GM15510 (cell line): ENCODE measurements around the gene SCAMP5.

Source experiments
- POLR2A ChIP-seq: IDR thresholded peaks from 3 replicates; pipeline ENCODE4 v1.6.1; 2011; ENCODE audit warnings: borderline replicate concordance; ENCODE audit not compliant: insufficient read length; ENCODE audit errors: extremely low read depth

SCAMP5 gene, protein sequence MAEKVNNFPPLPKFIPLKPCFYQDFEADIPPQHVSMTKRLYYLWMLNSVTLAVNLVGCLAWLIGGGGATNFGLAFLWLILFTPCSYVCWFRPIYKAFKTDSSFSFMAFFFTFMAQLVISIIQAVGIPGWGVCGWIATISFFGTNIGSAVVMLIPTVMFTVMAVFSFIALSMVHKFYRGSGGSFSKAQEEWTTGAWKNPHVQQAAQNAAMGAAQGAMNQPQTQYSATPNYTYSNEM

DNA sequence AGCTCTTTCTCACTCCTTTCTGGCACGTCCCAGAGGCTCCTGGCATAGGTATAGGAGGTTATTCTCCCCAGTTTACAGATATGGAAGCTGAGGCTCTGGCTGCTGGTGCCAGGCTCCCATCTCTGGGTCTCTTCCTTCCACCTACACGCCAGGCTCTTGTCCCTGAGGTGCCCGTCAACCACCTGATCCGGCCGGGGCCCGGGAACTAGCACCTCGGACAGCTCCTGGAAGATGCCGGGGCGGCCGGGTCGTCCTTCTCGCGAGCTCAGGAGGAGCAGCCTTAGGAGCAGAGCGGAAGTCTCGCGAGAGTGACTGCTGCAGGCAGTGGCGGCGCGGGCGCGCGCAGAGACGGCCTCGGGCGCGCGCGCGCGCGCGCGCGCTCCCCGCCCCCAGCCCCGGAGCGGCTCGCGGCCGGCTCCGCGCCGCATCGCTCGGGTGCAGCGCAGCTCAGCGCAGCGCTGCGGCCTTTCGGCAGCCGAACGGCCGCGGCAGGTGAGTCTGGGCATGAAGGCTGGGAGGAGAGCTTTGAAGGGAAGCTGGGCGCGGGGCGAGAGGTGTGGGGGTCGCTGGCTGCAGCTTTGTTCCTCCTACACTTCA lies at the start of gene SCAMP5:
TSS of gene SCAMP5 (plus strand) at position 382 of the 597 bp plus-strand sequence. CDS start 16,277 bp downstream, outside the sequence.
- TF ChIP-seq POLR2A = peak; percentile 16

DNA sequence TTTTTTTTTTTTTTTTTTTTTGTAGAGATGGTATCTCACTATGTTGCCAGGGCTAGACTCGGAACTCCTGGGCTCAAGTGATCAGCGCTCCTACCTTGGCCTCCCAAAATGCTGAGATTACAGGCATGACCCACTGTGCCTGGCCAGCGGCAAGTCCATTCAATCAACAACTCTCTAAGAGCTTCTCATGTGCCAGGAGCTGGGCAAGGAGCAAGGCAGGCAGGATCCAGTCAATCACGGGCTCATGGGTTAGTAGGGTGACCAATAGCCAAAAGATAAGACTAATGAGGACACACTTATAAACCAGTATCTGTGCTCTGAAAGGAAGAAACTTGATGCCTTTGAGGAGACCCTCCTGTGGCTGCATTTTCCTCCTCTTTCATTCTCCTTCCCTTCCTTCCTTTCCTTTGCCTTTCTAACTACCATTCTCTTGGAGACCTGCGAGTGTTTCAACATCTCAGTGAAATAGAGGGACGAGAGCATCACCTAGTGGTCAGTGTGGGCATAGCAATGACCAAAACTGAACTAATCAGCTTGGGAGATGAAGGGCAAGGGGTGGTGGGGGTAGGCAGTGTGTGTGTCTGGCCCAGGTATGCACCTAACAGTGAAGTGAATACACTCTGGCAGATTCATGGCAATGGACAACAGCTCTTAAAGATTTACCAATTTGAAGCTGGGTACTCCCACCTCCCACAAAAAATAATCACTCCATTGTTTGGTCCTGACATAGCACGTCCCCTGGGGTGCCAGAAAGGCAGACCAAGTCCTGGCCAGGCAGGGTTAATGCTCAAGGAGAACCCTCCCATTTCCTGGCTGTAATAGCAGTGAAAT lies 45.1 kb upstream of the SCAMP5 start:
- no peak for TF ChIP-seq POLR2A

DNA sequence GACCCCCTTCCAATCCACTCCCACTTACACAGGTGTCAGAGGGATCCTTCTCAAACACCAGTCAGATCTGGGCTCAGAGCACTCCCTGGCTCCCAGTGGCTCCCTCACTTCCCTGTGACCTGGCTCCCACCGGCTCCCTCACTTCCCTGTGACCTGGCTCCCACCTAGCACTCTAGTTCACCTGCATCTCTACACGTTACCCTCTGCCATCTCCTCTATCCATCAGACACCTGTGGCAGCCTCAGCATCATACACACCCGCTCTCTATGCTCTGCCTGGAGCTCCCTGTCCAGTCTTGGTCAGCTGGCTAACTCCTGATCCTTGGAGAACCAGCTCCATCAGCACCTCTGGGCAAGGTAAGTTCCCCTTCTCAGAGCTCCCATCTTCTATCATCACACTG lies 44.4 kb upstream of the SCAMP5 start:
- TF ChIP-seq POLR2A = no peak

DNA sequence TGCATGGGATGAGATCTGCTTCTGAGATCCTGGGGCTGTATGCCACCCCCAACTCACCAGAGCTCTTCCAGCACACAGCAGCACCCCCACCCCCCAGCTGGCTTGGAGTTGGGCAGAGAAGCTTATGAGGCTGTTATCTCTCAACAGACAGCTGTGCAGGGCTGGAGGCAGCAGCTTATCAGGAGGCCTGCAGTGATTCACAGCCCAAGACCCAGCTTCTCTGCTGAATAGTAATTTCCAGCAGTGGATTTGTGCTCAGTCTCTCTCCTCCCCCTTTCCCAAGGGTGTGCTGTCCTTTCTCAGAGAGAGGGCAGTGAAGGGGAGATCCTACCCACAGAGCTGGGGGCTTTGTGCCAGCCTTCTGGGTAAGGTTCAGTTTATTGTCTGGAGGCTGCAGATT lies 40.8 kb upstream of the SCAMP5 start:
- no peak for TF ChIP-seq POLR2A

DNA sequence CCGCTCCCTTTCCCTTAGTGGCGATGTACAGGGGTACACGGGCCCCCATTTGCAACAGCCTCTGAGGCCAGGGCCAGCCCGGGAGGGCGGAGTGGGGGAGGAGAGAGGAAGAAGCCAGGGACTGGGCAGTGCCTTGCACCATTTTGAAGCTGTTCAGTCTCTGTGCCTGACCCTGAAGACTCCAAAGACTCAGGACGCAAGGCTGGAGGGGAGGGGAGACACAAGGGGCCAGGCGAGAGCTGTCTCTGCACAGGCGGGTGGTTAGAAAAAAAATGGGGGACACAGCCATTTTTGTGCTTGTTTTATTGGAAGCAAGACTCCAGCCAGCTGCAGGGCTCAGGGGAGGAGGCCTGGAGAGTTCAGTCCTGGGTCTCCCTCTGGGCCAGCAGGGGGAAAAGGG lies 40.3 kb upstream of the SCAMP5 start:
- TF ChIP-seq POLR2A = no peak

DNA sequence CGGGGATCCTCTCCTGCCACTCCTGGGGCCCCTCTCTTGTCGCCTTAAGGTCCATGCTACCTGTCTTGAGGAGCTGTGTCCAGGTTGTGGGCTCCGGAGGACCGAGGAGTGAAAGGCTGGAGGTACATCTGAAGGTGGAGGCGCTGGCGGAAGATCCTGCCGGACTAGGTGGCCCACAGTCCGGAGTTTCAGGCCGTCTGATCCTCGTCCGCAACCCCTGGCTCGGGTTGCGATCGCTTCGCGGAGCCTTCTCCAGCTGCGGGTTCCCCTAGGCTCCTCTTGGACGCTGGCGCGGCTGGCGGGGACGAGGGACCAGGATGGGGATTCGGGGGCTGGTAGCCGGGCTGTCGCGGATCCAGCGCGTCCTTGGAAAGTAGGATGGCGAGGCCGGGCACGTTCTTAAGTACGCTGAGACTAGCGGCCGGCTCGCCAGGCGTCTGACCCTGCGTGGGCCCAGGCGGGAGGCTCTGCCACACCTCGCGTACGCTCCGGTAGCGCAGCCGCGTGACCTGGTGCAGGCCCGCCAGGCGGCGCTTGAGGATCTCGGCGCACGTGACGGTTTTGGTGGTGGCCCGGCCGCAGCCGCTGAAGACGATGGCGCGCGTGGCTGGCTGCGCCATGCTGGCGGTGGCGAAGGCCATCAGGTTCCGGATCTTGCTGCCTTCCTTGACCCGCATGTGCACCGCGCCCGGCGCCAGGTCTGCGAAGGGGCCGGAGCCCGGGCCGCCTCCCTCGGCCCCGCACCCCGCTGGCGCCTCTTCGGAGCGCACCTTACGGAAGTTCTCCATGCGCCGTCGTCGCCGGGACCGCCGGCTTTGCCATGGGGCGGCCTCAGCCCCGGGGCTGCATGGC lies 39.3 kb upstream of the SCAMP5 start:
- TF ChIP-seq POLR2A = no peak

DNA sequence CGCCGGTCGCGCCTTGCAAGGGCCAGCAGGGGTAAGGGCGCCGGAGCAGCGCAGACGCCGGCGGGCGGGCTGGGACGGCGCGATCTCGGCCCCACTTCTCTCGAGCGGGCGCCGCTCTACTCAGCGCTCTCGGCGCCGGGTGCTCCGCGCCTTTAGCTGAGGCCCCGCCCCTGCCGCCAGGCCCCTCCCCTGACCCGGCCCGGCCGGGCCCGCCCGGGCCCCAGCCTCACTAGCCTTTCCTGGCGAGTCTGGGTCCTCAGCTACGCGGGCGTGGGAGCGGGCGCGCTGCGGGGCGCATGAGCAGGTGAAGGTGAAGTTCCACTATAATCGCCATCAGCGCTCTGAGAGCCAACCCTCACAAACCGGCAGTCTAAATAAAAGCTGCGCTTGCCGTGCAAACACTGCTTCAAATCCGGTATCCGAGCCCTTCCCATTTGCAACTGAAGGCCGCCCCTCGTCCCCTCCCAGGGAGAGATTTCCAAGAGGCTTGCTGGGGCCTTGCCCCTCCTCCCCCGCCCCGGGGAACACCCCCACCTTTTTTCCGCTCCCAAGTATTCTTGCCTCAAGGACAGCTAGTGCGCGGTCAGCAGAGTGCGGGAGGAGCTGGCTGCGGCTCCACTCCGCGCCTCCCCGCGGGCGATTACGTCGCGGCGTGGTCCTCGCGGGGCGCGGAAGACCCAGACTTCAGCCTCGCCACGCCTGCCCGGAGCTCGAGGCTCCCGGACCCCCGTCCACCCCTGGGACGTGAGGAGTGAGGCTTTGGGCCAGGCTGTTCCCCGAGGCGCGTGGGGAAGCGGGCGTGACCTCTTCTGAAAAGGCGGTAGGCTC lies 38.5 kb upstream of the SCAMP5 start, which contains the start of gene RPP25:
TSS of gene RPP25 (minus strand) at position 125 of the 828 bp plus-strand sequence. CDS start 189 bp downstream, outside the sequence.
- peak; percentile 77 for TF ChIP-seq POLR2A

DNA sequence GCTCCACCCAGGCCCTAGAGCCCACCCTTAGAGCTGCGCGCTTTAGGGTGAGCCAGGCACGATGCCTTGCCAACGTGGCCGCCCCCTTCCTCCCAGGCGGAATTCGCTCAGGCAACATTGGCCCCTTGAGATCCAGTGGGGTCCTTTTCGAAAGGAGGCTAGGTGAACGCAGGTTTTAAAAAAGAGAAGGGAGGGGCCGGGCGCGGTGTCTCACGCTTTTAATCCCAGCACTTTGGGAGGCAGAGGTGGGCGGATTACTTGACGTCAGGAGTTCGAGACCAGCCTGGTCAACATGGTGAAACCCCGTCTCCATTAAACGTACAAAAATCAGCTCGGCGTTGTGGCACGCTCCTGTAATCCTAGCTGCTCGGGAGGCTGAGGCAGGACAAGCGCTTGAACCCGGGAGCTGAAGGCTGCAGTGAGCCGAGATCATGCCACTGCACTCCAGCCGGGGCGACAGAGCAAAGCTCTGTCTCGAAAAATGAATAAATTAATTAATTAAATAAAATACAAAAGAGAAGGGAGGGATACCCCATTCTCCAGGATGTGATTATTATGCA lies 37.8 kb upstream of the SCAMP5 start:
- no peak for TF ChIP-seq POLR2A

DNA sequence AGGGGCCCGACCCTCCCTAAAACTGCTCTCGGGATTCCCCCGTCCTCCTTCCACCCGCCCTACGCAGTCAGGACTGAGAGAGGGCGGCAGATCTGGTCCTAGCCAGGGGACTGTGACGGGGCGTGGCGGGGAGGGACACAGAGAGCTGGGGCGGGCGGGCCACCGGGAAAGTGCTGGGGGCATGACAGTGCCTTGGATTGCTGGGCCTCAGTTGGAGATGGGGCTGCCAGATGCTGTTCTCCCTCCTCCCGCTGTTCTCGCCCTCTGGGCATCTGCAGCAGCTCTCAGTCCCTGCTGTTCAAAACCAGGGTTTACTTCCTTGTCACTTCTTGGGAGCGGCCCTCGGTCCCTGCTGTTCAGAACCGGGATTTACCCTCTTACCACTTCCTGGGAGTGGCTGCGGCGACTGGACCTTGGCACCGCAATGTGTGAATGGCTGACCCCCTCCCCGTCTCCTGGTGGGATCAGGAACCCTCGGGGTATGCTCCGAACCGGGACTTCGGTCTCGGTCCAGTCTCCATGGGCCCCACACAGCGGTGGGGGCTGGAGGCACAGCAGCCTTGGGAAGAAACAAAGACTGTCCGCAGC lies 36.9 kb upstream of the SCAMP5 start:
- no peak for TF ChIP-seq POLR2A

DNA sequence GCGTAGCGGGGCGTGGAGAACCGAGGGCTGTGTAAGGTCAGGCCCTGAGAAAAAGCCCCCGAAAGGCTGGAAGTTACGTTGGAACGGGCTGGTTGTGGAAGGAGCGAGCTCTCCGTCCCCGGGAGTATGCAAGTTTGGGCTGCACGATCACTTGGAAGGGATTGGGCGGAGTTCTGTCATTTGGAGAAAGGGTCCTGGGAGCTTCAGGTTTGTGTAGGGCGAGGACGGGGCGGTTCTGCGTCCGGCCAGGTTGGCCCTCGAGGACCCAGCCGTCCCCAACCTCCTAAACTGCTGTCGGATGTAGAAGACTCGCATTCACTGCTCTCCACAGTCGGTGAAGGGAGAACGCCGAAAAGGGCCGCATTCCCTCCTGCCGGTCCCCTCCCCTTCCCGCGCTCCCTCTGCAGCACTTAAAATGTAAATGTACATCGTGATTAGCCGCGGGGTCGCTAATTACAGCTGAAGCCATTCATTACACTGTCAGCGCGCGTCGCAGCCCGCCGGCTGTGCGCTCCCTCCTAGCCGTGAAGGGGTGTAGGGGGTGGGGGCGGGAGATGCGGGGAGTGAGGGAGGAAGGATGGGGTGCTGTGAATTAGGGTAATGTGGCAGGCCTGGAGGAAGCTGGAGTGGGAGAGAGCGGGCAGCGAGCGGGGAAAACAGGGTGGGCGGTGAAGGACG lies 36.3 kb upstream of the SCAMP5 start:
- TF ChIP-seq POLR2A = no peak

DNA sequence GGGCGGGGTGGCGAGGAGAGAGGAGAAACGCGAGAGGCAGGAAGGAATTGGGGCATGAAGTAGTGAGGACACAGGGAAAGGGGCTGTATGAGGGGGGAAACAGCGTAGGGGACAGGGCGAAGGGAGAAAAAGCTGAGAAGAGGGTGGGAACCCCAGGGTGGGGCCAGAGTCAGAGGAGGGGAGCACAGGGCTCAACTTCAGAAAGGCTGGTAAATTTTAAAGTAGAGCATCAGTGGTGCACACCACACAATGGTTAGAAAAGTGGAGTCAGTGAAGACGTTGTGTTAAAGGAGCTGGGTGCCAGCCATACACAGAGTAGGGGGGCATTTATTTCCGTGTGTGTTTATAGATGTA lies 35.8 kb upstream of the SCAMP5 start:
- TF ChIP-seq POLR2A = no peak

DNA sequence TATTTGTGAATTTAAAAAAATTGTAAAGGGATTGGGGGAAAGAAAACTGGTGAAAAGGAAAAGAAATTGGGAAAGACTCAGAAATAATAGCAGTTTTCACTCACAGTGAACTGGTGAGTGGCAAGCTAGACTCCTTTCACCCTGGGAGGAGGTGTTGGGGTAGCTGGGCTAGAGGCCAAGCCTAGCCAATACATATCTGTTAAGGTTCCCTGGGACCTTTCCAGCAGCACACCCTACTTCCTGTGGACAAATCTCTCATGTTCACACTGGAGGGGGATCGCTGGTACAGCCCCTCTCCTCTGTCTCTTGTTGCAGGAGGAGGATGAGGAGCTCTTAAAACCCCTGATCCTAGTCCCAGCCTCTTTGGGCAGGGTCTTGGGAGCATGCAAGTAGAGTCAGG lies 35.1 kb upstream of the SCAMP5 start:
- no peak for TF ChIP-seq POLR2A
